ENCODE measurements around the gene HSD17B11.

- TF ChIP-seq CTCF (IDR thresholded peaks at IDR 0.05; ENCODE audit: poor library complexity, severe bottlenecking) (no peak), TAF1 (IDR thresholded peaks at IDR 0.05; ENCODE audit: low read depth) (no peak), EP300 (conservative IDR thresholded peaks at IDR 0.05; ENCODE audit: poor library complexity, severe bottlenecking) (no peak)
These were observed 24.3 kb downstream of the HSD17B11 start for GRCh38 chr4:87366521-87367162.
